Progenitor cell of endocrine pancreas (in vitro differentiated cells): Measurements from ENCODE around the gene DDO. TPM values are rescaled to one million over a fixed set of nuclear protein-coding genes. Genes with fewer than 3 reads are reported as not detected.
"Not testable (repeated sequence)": the region's sequence is repeated elsewhere in the genome, so short reads cannot be mapped to it uniquely, and the experiment has no call there.

Experiments used
- DNase-seq: peaks from one replicate; pipeline ENCODE4 v3.0.0; 2021; ENCODE audit warnings: low spot score; ENCODE audit not compliant: unreplicated experiment
- H3K27ac Mint-ChIP-seq: 2 replicates; pipeline ENCODE4 v1.8.0; 2021; ENCODE audit warnings: mild to moderate bottlenecking, moderate library complexity, mixed read lengths
- H3K27me3 Mint-ChIP-seq: 2 replicates; pipeline ENCODE4 v1.8.0; 2021; ENCODE audit warnings: mixed read lengths
- H3K36me3 Mint-ChIP-seq: 2 replicates; pipeline ENCODE4 v1.8.0; 2022; ENCODE audit warnings: mixed read lengths; ENCODE audit not compliant: insufficient read depth
- H3K4me1 Mint-ChIP-seq: 2 replicates; pipeline ENCODE4 v1.8.0; 2021; ENCODE audit warnings: low read depth, mixed read lengths
- H3K4me3 Mint-ChIP-seq: 2 replicates; pipeline ENCODE4 v1.8.0; 2021; ENCODE audit warnings: low read depth, mild to moderate bottlenecking, moderate library complexity, mixed read lengths
- H3K9me3 Mint-ChIP-seq: 2 replicates; pipeline ENCODE4 v1.8.0; 2021; ENCODE audit warnings: low read depth, mixed read lengths
- CTCF ChIP-seq: fragments of 200-600 bp; sonication (generic); IDR thresholded peaks from one replicate; pipeline ENCODE4 v1.5.0; 2021; ENCODE audit warnings: antibody characterized with exemption, mild to moderate bottlenecking; ENCODE audit not compliant: unreplicated experiment
- total RNA-seq: library from RNA; stranded (reverse); gene quantifications from 2 replicates; pipeline ENCODE4 v1.2.1, GENCODE V29; 2021

DDO gene
- total RNA-seq, 1 donor from 2014 or later = not detected

GRCh38 chr6:110354153-110354552 lies 61.2 kb downstream of the DDO start:
- no peaks in the 10 kb centered on the region for H3K27me3 Mint-ChIP-seq
- peak overlapping the region; percentile 88 for H3K27ac Mint-ChIP-seq
- H3K4me1 Mint-ChIP-seq = peaks cover 69% of the 10 kb centered on the region
- H3K9me3 Mint-ChIP-seq = no peaks in the 10 kb centered on the region
- DNase-seq = no peak
- H3K4me3 Mint-ChIP-seq = no peak overlapping the region
- TF ChIP-seq CTCF = no peak
- peaks cover 2% of the 10 kb centered on the region for H3K36me3 Mint-ChIP-seq

DNA sequence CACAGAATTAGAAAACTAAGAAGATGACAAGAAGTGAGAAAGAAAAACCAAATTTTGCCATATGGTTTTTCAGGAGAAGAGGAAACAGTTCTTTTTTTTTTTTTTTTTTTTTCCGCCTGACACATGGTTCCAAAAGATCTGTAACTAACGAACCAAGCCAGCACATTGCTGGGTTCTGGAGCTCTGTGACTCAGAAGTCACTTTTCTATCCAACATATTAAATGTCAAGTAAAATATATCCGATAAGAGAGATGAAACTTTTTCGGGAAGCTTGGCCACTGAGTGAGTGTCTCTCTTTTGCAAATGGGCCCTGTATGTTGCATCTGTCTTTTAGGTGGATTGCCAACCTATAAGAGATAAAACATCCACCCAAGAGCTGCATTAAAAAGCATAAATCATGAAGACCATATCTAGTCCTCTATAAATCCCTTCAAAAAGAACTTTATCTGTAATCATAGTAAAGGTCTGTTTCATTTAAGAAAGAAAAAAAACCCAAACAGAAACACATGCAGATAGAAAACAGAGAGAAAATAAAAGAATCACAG lies 61.8 kb downstream of the DDO start:
- H3K36me3 Mint-ChIP-seq = peaks cover 2% of the 10 kb centered on the region
- no peak overlapping the region for H3K4me3 Mint-ChIP-seq
- H3K27ac Mint-ChIP-seq = peak overlapping the region; percentile 88
- TF ChIP-seq CTCF = no peak
- H3K27me3 Mint-ChIP-seq = no peaks in the 10 kb centered on the region
- no peaks in the 10 kb centered on the region for H3K9me3 Mint-ChIP-seq
- peaks cover 63% of the 10 kb centered on the region for H3K4me1 Mint-ChIP-seq
- no peak for DNase-seq

DNA sequence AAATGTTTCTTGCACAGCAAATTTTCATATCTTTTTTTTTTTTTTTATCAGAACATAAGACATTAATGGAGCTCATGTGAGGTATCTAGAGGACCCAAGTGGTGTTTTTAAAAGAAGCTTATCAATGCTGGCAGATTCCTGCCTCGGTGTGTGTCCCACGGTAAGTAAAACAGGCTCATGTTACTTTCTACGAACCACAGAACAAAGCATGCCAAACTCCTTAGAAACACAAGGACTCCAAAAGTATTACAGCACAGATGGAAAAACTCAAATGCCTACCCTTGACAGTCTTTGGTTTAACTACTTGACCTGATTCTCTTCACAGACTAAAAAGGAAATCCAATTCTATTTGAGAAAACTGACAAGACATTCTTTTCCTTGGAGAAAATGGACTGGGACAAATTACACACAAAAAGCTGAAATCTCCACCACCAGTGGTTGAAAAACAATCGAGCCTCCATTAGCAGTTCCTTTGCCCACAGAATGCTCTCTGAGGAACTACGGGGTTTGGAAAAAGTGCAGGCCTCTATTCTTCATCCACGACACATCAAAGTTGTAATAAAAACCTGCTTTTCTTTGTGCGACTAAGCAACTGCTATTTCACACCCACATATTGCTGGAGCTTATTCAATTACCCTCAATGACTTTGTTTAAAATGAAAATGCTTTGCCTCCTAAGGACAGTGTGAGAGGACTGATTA lies 62.7 kb downstream of the DDO start:
- H3K27ac Mint-ChIP-seq = peak overlapping the region; percentile 88
- no peaks in the 10 kb centered on the region for H3K27me3 Mint-ChIP-seq
- DNase-seq = no peak
- no peaks in the 10 kb centered on the region for H3K9me3 Mint-ChIP-seq
- peaks cover 61% of the 10 kb centered on the region for H3K4me1 Mint-ChIP-seq
- no peak for TF ChIP-seq CTCF
- peaks cover 2% of the 10 kb centered on the region for H3K36me3 Mint-ChIP-seq
- no peak overlapping the region for H3K4me3 Mint-ChIP-seq

DNA sequence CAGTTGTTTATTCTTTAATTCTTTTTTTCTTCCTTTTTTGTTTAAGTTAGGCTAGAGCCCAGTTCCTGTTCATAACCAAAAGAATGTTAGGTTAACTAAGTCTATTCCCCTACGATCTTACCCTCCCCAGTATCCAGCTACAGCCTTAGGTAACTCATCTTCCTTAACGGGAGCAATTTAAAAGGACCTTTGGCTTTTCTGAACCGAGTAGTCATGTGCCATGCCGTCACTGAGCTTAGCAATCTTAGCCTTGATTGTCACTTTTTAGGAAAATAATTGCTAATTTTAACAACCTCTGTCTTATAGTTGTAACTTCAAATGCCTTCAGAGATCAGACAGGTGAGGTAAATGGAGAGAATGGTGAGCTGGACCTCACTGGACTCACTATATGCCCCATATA lies 63.4 kb downstream of the DDO start:
- Mint-ChIP-seq H3K27ac (peak overlapping the region; percentile 47), H3K4me1 (peaks cover 55% of the 10 kb centered on the region), H3K36me3 (peaks cover 2% of the 10 kb centered on the region), H3K4me3 (no peak overlapping the region), H3K27me3 (no peaks in the 10 kb centered on the region), H3K9me3 (no peaks in the 10 kb centered on the region)
- TF ChIP-seq CTCF = no peak
- DNase-seq = no peak

- no peak overlapping the region for H3K27ac Mint-ChIP-seq
- DNase-seq = no peak
- TF ChIP-seq CTCF = no peak
- H3K9me3 Mint-ChIP-seq = no peaks in the 10 kb centered on the region
- H3K27me3 Mint-ChIP-seq = no peaks in the 10 kb centered on the region
- H3K4me3 Mint-ChIP-seq = no peak overlapping the region
- H3K36me3 Mint-ChIP-seq = peaks cover 2% of the 10 kb centered on the region
- H3K4me1 Mint-ChIP-seq = peaks cover 50% of the 10 kb centered on the region
These were observed 63.8 kb downstream of the DDO start for GRCh38 chr6:110351546-110351945.

DNA sequence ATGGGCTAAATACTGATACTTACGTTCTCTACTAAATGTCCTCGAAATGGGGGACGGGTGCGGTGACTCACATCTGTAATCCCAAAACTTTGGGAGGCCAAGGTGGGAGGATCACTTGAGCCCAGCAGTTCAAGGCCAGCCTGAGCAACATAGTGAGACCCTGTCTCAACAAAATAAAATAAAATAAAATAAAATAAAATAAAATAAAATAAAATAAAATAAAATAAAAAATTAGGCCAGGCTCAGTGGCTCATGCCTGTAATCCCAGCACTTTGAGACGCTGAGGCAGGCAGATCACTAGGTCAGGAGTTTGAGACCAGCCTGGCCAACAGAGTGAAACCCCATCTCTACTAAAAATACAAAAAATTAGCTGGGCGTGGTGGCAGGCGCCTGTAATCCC lies 64.8 kb downstream of the DDO start:
- not testable (repeated sequence) for H3K4me3 Mint-ChIP-seq, H3K36me3 Mint-ChIP-seq, H3K27me3 Mint-ChIP-seq, H3K9me3 Mint-ChIP-seq, H3K27ac Mint-ChIP-seq, DNase-seq
- peaks cover 43% of the 10 kb centered on the region for H3K4me1 Mint-ChIP-seq
